ENCODE results near the gene TGM1. TPM values are rescaled to one million over a fixed set of nuclear protein-coding genes. Genes with fewer than 3 reads are reported as not detected.
A peak's percentile ranks its signal among the peaks of the same experiment; 100 is the strongest.

TGM1 gene
- total RNA-seq, 1 donor from 2014 or later: 5.9 TPM

DNA sequence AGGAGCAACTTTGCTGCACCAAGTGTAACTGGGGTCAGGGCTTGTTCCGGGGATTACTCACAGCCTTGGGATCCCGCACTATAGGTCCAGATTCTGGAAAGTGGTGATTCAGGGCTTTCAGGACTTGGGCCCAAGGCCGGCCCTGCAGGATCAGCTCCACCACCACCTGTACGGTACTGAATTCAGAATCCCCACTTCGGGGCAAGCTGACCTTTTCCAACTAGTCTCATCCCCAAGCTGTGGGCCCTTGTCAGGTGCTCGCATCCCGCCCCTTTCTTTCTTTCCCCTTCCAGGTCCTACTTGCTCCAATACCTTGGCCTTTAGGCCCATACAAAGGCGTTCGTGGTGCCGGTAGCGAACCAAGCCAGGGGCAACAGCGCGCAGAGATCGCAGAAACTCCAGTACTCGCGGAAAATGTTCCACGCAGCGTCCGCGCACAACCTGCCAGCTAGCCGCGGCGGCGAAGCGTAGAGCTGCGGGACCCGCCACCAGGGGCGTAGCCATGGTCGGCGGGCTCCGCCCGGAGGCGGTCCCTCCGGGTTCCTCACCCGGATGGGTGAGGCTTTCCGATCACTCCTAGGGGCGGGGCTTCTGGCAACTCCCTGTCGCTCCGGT, 21.0 kb downstream of the TGM1 start:
- Histone ChIP-seq H3K4me1 (peaks cover 47% of the 10 kb centered on the region), H3K4me3 (peak overlapping the region; percentile 73), H3K9me3 (no peaks in the 10 kb centered on the region), H3K27ac (peak overlapping the region; percentile 99), H3K27me3 (ENCODE audit: low read depth) (no peaks in the 10 kb centered on the region), H3K36me3 (peaks cover 46% of the 10 kb centered on the region)
- intact Hi-C loops (cut with DNase I): loop anchor here (10.0 kb wide), 1 partner anchor 53 kb away; the partner anchor contains the start of genes DHRS1 and NOP9
- TF ChIP-seq, protein P1, sequence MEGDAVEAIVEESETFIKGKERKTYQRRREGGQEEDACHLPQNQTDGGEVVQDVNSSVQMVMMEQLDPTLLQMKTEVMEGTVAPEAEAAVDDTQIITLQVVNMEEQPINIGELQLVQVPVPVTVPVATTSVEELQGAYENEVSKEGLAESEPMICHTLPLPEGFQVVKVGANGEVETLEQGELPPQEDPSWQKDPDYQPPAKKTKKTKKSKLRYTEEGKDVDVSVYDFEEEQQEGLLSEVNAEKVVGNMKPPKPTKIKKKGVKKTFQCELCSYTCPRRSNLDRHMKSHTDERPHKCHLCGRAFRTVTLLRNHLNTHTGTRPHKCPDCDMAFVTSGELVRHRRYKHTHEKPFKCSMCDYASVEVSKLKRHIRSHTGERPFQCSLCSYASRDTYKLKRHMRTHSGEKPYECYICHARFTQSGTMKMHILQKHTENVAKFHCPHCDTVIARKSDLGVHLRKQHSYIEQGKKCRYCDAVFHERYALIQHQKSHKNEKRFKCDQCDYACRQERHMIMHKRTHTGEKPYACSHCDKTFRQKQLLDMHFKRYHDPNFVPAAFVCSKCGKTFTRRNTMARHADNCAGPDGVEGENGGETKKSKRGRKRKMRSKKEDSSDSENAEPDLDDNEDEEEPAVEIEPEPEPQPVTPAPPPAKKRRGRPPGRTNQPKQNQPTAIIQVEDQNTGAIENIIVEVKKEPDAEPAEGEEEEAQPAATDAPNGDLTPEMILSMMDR (IDR thresholded peaks at IDR 0.05): peak; percentile 64
- ATAC-seq: peak; percentile 95 to 96
- peak; percentile 96 for DNase-seq

DNA sequence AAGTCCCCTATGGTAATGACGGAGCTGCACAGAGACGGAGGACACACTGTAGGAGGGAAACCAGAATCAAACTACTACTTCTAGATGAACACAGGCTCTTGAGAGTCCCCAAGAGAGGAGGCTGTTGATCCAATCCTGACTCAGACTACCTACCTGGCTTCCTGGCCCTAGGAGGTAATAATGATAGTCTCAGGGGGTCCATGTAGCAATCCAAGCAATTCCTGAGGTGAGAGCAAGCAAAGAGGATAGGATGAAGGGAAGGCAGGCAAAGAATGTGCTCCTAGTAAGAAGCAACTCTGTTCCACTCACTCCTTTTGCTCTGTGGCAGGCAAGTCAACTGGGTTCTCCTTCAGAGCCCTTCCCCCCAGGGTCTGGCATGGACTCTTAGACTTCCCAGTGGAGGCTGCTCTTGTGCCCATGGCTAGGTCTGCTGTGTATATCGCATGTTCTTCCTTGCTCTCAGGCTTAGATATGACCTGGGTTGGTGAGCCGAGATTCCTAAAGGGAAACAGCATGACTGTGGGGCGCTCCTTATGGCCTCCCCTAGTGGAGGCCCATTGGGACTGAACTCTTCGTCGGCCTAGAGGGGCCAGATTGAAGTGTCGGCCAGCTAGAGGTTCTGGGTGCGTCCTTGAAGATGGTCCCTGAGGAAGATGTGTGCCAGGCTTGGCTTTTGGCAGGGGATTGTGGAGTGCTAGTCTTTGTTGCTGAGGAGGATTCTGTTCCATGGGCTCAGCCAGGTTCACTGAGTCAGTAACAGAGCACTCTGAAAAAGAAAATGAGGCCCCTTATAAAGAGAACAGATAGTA, 22.7 kb downstream of the TGM1 start:
- Histone ChIP-seq H3K4me1 (peaks cover 47% of the 10 kb centered on the region), H3K9me3 (no peaks in the 10 kb centered on the region), H3K36me3 (peaks cover 62% of the 10 kb centered on the region), H3K4me3 (peak overlapping the region; percentile 73), H3K27me3 (ENCODE audit: low read depth) (no peaks in the 10 kb centered on the region), H3K27ac (peak overlapping the region; percentile 47)
- no peak for DNase-seq
- ATAC-seq: no peak
- TF ChIP-seq, protein P1 (IDR thresholded peaks at IDR 0.05): no peak
- intact Hi-C loops (cut with DNase I): loop anchor here (10.0 kb wide), 1 partner anchor 54 kb away; the partner anchor contains the start of genes DHRS1 and NOP9

DNA sequence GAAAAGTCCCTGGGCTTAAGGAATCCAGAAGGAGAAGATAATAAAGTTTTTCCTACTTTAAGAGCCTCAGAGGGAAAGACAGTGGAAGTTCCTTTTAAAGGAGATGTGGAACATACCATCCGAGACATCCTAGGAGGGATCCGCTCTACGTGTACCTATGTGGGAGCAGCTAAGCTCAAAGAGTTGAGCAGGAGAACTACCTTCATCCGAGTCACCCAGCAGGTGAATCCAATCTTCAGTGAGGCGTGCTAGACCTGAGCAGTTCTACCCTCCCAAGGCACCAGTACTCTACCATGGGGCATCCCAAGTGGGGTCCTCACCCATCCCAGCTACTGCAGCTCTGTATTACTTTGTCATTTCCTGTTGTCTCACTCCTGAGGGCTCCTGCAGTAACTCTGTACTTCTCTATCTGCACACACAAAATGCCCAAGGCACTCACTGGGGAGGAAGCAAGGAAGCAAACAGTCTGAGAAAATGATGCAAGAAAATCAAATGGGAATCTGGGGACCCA, 24.4 kb downstream of the TGM1 start:
- ATAC-seq: no peak
- no peak for DNase-seq
- Histone ChIP-seq H3K27me3 (ENCODE audit: low read depth) (no peaks in the 10 kb centered on the region), H3K4me1 (peaks cover 54% of the 10 kb centered on the region), H3K27ac (no peak overlapping the region), H3K36me3 (peaks cover 74% of the 10 kb centered on the region), H3K9me3 (no peaks in the 10 kb centered on the region), H3K4me3 (no peak overlapping the region)
- TF ChIP-seq, protein P1 (IDR thresholded peaks at IDR 0.05): no peak
- intact Hi-C loops (cut with DNase I): no loop called here

DNA sequence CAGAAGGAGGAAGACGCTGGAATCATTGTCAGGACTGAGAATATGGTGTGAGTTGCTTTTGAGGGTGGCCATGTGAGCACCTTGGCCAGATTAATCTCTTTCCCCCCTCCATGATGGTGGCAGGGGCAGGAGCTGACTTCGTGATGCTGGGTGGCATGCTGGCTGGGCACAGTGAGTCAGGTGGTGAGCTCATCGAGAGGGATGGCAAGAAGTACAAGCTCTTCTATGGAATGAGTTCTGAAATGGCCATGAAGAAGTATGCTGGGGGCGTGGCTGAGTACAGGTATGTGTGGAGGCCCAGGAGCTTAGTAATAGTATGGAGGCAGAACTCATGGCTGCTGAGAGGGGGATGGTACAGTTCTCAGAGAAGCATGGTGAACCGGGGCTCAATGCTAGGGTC, 24.9 kb downstream of the TGM1 start:
- Histone ChIP-seq H3K4me3 (no peak overlapping the region), H3K36me3 (peaks cover 74% of the 10 kb centered on the region), H3K9me3 (no peaks in the 10 kb centered on the region), H3K27me3 (ENCODE audit: low read depth) (no peaks in the 10 kb centered on the region), H3K4me1 (peaks cover 54% of the 10 kb centered on the region), H3K27ac (no peak overlapping the region)
- DNase-seq (no peak), ATAC-seq (no peak)
- TF ChIP-seq, protein P1 (IDR thresholded peaks at IDR 0.05): no peak
- intact Hi-C loops (cut with DNase I): no loop called here

DNA sequence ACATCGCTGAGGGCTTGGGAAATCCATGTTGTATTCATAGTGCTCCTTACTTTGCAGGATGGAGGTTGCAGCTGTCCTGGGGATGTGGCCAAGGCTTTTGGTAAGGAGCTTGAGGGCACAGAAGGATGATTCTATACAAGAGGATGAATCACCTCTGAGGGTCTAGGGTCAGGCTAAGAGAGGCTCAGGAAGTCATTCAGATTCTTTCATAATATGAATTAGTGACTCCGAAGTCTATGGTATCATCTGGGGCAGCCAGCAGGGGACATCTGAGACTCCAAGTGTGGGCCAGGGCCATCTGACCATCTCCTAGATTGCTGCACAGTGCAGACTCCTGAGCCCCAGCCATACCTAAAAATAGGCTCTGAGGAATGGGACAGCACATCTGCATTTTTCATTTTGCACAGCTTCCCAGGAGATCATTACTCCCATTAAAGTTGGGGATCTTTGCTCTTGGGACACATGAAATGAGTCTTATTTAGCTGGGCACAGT, 25.5 kb downstream of the TGM1 start:
- no peaks in the 10 kb centered on the region for H3K9me3 ChIP-seq
- H3K36me3 ChIP-seq: peaks cover 74% of the 10 kb centered on the region
- intact Hi-C loops (cut with DNase I): no loop called here
- DNase-seq (no peak), ATAC-seq (no peak)
- H3K4me3 ChIP-seq: no peak overlapping the region
- no peaks in the 10 kb centered on the region for H3K27me3 ChIP-seq (ENCODE audit: low read depth)
- H3K4me1 ChIP-seq: peaks cover 55% of the 10 kb centered on the region
- TF ChIP-seq, protein P1 (IDR thresholded peaks at IDR 0.05): no peak
- H3K27ac ChIP-seq: no peak overlapping the region

Measured in lower lobe of right lung (tissue), 2 donors.